Body of pancreas (tissue), 4 donors: ENCODE measurements around the gene GOT1.

Source experiments
- POLR2A ChIP-seq, 3 donors: fragments of 450-650 bp; IDR thresholded peaks; one replicate each; pipeline ENCODE4 v1.6.1; 2016; ENCODE audit warnings: antibody characterized with exemption in 3 of 3, mild to moderate bottlenecking in 2 of 3
- TF ChIP-seq, protein P1 (sequence below), 7 experiments: fragments of 450-650 bp in 4 of 7; fragments of 200-600 bp in 3 of 7; sonication (generic) in 3 of 7; IDR thresholded peaks; one replicate each; pipeline ENCODE4 v1.5.1; 2016 to 2019; ENCODE audit warnings: antibody characterized with exemption in 7 of 7

GRCh38 chr10:99426689-99427088 is 3.7 kb downstream of the GOT1 start:
- TF ChIP-seq, protein P1, sequence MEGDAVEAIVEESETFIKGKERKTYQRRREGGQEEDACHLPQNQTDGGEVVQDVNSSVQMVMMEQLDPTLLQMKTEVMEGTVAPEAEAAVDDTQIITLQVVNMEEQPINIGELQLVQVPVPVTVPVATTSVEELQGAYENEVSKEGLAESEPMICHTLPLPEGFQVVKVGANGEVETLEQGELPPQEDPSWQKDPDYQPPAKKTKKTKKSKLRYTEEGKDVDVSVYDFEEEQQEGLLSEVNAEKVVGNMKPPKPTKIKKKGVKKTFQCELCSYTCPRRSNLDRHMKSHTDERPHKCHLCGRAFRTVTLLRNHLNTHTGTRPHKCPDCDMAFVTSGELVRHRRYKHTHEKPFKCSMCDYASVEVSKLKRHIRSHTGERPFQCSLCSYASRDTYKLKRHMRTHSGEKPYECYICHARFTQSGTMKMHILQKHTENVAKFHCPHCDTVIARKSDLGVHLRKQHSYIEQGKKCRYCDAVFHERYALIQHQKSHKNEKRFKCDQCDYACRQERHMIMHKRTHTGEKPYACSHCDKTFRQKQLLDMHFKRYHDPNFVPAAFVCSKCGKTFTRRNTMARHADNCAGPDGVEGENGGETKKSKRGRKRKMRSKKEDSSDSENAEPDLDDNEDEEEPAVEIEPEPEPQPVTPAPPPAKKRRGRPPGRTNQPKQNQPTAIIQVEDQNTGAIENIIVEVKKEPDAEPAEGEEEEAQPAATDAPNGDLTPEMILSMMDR (IDR thresholded peaks at IDR 0.05) = no peak
- TF ChIP-seq POLR2A (IDR thresholded peaks at IDR 0.05) = no peak
